Smooth muscle cell (in vitro differentiated cells): ENCODE data around the gene TRH. TPM values are rescaled to one million over a fixed set of nuclear protein-coding genes. Genes with fewer than 3 reads are reported as not detected.

Source experiments
- DNase-seq: peaks from one replicate; lab custom pipeline; 2025; ENCODE audit not compliant: unreplicated experiment; lab: John Stamatoyannopoulos, UW
- H2AFZ ChIP-seq: fragments of 200-600 bp; sonication (generic); 2 replicates; pipeline ENCODE4 v1.6.0; 2016; ENCODE audit warnings: antibody characterized with exemption, low read depth, mild to moderate bottlenecking
- H3F3A ChIP-seq: fragments of 200-600 bp; sonication (generic); 2 replicates; pipeline ENCODE4 v1.6.0; 2017; ENCODE audit warnings: antibody characterized with exemption, low read depth
- H3K27ac ChIP-seq: fragments of 200-600 bp; sonication (generic); 2 replicates; pipeline ENCODE4 v1.5.1; 2016; ENCODE audit warnings: low read depth, mild to moderate bottlenecking
- H3K27me3 ChIP-seq: fragments of 200-600 bp; sonication (generic); 2 replicates; pipeline ENCODE4 v1.6.1; 2016; ENCODE audit warnings: low read depth, mild to moderate bottlenecking
- H3K36me3 ChIP-seq: fragments of 200-600 bp; sonication (generic); 2 replicates; pipeline ENCODE4 v1.5.1; 2016; ENCODE audit warnings: low read depth
- H3K4me1 ChIP-seq: fragments of 200-600 bp; sonication (generic); 2 replicates; pipeline ENCODE4 v1.5.1; 2016; ENCODE audit warnings: low read depth
- H3K4me2 ChIP-seq: fragments of 200-600 bp; sonication (generic); 2 replicates; pipeline ENCODE4 v1.6.0; 2016; ENCODE audit warnings: mild to moderate bottlenecking
- H3K4me3 ChIP-seq: fragments of 200-600 bp; sonication (generic); 2 replicates; pipeline ENCODE4 v1.5.1; 2016; ENCODE audit warnings: mild to moderate bottlenecking
- H3K79me2 ChIP-seq: fragments of 200-600 bp; sonication (generic); 2 replicates; pipeline ENCODE4 v1.6.0; 2016; ENCODE audit warnings: low read depth, mild to moderate bottlenecking
- H3K9ac ChIP-seq: fragments of 200-600 bp; sonication (generic); 2 replicates; pipeline ENCODE4 v1.6.0; 2016; ENCODE audit warnings: low read depth
- H3K9me3 ChIP-seq: fragments of 200-600 bp; sonication (generic); replicated peaks from 2 replicates; pipeline ENCODE4 v1.5.1; 2016; ENCODE audit warnings: low read depth
- H4K20me1 ChIP-seq: fragments of 200-600 bp; sonication (generic); 2 replicates; pipeline ENCODE4 v1.6.0; 2016; ENCODE audit warnings: low read depth
- CTCF ChIP-seq: fragments of 200-600 bp; sonication (generic); IDR thresholded peaks from 2 replicates; pipeline ENCODE4 v1.5.1; 2017; ENCODE audit warnings: borderline replicate concordance, mild to moderate bottlenecking, antibody characterized with exemption; ENCODE audit not compliant: insufficient read depth, poor library complexity, severe bottlenecking
- WGBS: methylation state at CpG from one replicate; pipeline ENCODE4 v1.1.7; 2016; ENCODE audit warnings: low lambda C conversion rate; 5-methylcytosine and 5-hydroxymethylcytosine counted together
- polyA plus RNA-seq: library from polyadenylated mRNA; unstranded; fragments of >200 nt; fragmentation: Nextera tagmentation; extraction: Ambion mirVana; gene quantifications from 2 replicates; pipeline ENCODE4 v1.2.1, GENCODE V29; 2016
- total RNA-seq: library from RNA; depleted of rRNA; stranded (reverse); fragments of >200 nt; gene quantifications from 2 replicates; pipeline ENCODE4 v1.2.3, GENCODE V29; 2014

TRH gene
- total and polyA plus RNA-seq, 2 experiments from 2014 or later, result not detected

DNA sequence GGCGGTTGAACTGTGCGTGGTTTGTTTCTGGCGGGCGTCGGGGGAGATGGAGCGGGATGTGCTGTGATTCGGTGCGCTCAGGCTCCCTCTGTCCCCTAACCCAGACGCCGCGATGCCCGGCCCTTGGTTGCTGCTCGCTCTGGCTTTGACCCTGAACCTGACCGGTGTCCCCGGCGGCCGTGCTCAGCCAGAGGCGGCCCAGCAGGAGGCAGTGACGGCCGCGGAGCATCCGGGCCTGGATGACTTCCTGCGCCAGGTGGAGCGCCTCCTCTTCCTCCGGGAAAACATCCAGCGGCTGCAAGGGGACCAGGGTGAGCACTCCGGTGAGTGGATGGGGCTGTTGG, 1.2 kb downstream of the TRH start:
- H4K20me1 ChIP-seq, result no peaks in the 10 kb centered on the region
- H3K4me3 ChIP-seq, result no peak overlapping the region
- WGBS, result 4% methylated on average over 26 of the region's 27 CpGs
- DNase-seq, result no peak
- H3K9ac ChIP-seq, result no peak overlapping the region
- H3F3A ChIP-seq, result no peaks in the 10 kb centered on the region
- TF ChIP-seq CTCF, result peak; percentile 7
- no peaks in the 10 kb centered on the region for H3K79me2 ChIP-seq
- H3K4me1 ChIP-seq, result peaks cover under 1% of the 10 kb centered on the region
- H3K4me2 ChIP-seq, result peak overlapping the region; percentile 82
- no peaks in the 10 kb centered on the region for H3K9me3 ChIP-seq
- peaks cover 85% of the 10 kb centered on the region for H3K27me3 ChIP-seq
- no peaks in the 10 kb centered on the region for H3K36me3 ChIP-seq
- no peak overlapping the region for H3K27ac ChIP-seq
- no peak overlapping the region for H2AFZ ChIP-seq

DNA sequence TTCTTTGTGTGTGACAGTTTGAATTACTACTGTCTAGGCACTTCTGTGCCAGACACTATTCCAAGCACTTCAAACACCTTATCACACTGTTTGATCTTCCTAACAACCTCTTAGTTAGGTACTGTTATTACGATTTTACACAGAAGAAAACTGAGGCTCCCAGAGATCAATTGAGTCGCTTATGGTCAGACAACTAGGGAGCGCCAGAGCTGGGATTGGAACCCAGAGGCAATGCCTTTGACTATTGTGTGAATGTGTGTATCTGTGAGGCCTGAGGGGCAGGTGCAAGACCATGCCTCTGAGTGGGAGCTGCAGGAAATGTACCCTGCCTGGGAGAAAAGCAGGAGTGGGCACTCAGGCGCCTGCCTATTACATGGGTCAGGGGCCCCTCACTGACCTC, 1.8 kb downstream of the TRH start:
- Histone ChIP-seq H3K9me3 (no peaks in the 10 kb centered on the region), H3K4me2 (no peak overlapping the region), H3K27me3 (peaks cover 85% of the 10 kb centered on the region), H3K27ac (no peak overlapping the region), H2AFZ (no peak overlapping the region), H3F3A (no peaks in the 10 kb centered on the region), H4K20me1 (no peaks in the 10 kb centered on the region), H3K4me1 (no peaks in the 10 kb centered on the region), H3K79me2 (no peaks in the 10 kb centered on the region), H3K9ac (no peak overlapping the region), H3K4me3 (no peak overlapping the region), H3K36me3 (no peaks in the 10 kb centered on the region)
- no peak for DNase-seq
- 68% methylated on average over 4 of the region's 4 CpGs for WGBS
- TF ChIP-seq CTCF, result no peak

- H3K27ac ChIP-seq, result no peak overlapping the region
- H3K9me3 ChIP-seq, result no peaks in the 10 kb centered on the region
- H3K36me3 ChIP-seq, result no peaks in the 10 kb centered on the region
- no peaks in the 10 kb centered on the region for H3K79me2 ChIP-seq
- no peaks in the 10 kb centered on the region for H4K20me1 ChIP-seq
- H3K4me1 ChIP-seq, result no peaks in the 10 kb centered on the region
- H3K4me3 ChIP-seq, result no peak overlapping the region
- H3K4me2 ChIP-seq, result no peak overlapping the region
- DNase-seq, result no peak
- no peak overlapping the region for H2AFZ ChIP-seq
- no peaks in the 10 kb centered on the region for H3F3A ChIP-seq
- TF ChIP-seq CTCF, result no peak
- peaks cover 85% of the 10 kb centered on the region for H3K27me3 ChIP-seq
- WGBS, result 35% methylated on average over 2 of the region's 2 CpGs
- H3K9ac ChIP-seq, result no peak overlapping the region
Measured at GRCh38 chr3:129978123-129978522, 3.6 kb downstream of the TRH start.

DNA sequence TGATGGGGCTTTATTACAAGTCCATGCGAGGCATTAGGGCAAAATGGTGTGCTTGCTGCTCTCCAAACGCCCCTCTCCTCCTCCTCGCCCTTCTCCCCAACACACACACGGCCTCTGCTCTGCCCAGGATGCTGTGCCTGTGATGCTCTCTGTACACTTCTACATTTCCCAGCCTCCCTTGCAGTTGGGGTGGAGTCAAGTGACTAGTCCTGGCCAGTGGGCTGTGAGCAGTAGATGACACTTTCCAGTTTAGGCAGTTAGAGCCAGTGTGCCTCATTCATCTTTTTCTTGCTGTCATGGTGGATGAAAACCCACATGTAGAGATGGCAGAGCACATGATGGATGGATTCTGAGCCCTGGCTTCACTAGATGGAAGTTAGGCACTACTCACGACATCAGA, 5.4 kb downstream of the TRH start:
- no peak for TF ChIP-seq CTCF
- H3K27ac ChIP-seq, result no peak overlapping the region

More for the DNA sequence above, 5.4 kb downstream of the TRH start:
- 81% methylated on average over 5 of the region's 5 CpGs for WGBS
- Histone ChIP-seq H3K9me3 (no peaks in the 10 kb centered on the region), H3K4me3 (no peak overlapping the region), H2AFZ (no peak overlapping the region), H4K20me1 (no peaks in the 10 kb centered on the region), H3F3A (no peaks in the 10 kb centered on the region), H3K79me2 (no peaks in the 10 kb centered on the region), H3K4me2 (no peak overlapping the region), H3K9ac (no peak overlapping the region), H3K4me1 (no peaks in the 10 kb centered on the region), H3K27me3 (peaks cover 67% of the 10 kb centered on the region), H3K36me3 (no peaks in the 10 kb centered on the region)
- no peak for DNase-seq
